Tibial artery (tissue), 4 donors: ENCODE measurements around the gene TSC1.

ENCODE experiments used
- DNase-seq, 2 donors: peaks; one replicate each; pipeline ENCODE4 v3.0.0-alpha.2; 2019
- H3K27ac ChIP-seq, 2 donors: fragments of 200-600 bp; sonication (generic) in 1 of 2; 1 replicate in 1 of 2; 2 replicates in 1 of 2; pipeline ENCODE4 v1.5.1; 2018 to 2019; ENCODE audit warnings: mild to moderate bottlenecking in 1 of 2
- H3K27me3 ChIP-seq, 2 donors: fragments of 200-600 bp; sonication (generic) in 1 of 2; one replicate each; pipeline versions ENCODE4 v1.5.1 to v1.6.0; 2016 to 2019
- H3K36me3 ChIP-seq, 3 donors: fragments of 200-600 bp; sonication (generic) in 2 of 3; one replicate each; pipeline ENCODE4 v1.5.1; 2016 to 2019; ENCODE audit warnings: mild to moderate bottlenecking in 2 of 3
- H3K4me1 ChIP-seq, 4 donors: fragments of 200-600 bp; sonication (generic) in 2 of 4; 1 replicate in 3 of 4; 2 replicates in 1 of 4; pipeline ENCODE4 v1.5.1; 2016 to 2019
- H3K4me3 ChIP-seq, 2 donors: fragments of 200-600 bp; sonication (generic) in 1 of 2; 1 replicate in 1 of 2; 2 replicates in 1 of 2; pipeline ENCODE4 v1.5.1; 2018 to 2019; ENCODE audit warnings: mild to moderate bottlenecking in 2 of 2
- H3K9me3 ChIP-seq, 3 donors: fragments of 200-600 bp; sonication (generic) in 1 of 3; one replicate each; pipeline ENCODE4 v1.5.1; 2016 to 2019
- CTCF ChIP-seq, 2 experiments: fragments of 200-600 bp in 1 of 2; fragments of 450-650 bp in 1 of 2; IDR thresholded peaks; one replicate each; pipeline ENCODE4 v1.5.1; 2017 to 2019; ENCODE audit warnings: antibody characterized with exemption in 2 of 2, mild to moderate bottlenecking in 1 of 2, moderate library complexity in 1 of 2
- intact Hi-C: fragments of 100-400 bp; cut with DNase I; formaldehyde crosslinking; loops from one replicate; pipeline ENCODE4 v1.15.0; 2023; ENCODE audit warnings: low total_unique reads

TSC1 gene

GRCh38 chr9:132931178-132931735, 13.2 kb downstream of the TSC1 start:
- no peaks in the 10 kb centered on the region for H3K9me3 ChIP-seq
- H3K4me3 ChIP-seq, result no peak overlapping the region
- H3K27me3 ChIP-seq, result no peaks in the 10 kb centered on the region
- intact Hi-C loops, result no loop called here
- no peaks in the 10 kb centered on the region for H3K4me1 ChIP-seq
- DNase-seq, result no peak
- H3K36me3 ChIP-seq, result peaks cover 26 to 69% (median 53%) of the 10 kb centered on the region in 3 donors
- no peak for TF ChIP-seq CTCF (IDR thresholded peaks at IDR 0.05)
- H3K27ac ChIP-seq, result no peak overlapping the region

DNA sequence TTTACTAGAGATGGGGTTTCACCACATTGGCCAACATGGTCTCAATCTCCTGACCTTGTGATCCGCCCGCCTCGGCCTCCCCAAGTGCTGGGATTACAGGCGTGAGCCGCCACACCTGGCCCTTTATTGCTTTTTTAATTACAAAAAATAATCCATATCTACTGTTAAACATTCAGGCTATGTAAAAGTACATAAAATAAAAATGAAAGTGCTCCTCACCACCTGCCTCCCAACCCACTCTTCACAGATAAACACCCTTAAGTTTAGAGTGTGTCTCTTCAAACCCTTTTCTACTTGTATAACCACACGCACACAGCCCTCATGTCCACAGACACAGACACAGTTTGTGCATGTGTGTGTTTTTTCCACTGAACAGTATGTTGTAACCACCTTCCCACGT, 16.7 kb downstream of the TSC1 start:
- H3K9me3 ChIP-seq, result no peaks in the 10 kb centered on the region
- no peak for TF ChIP-seq CTCF (IDR thresholded peaks at IDR 0.05)
- no peak overlapping the region for H3K4me3 ChIP-seq
- no peak overlapping the region for H3K27ac ChIP-seq
- intact Hi-C loops, result no loop called here
- H3K27me3 ChIP-seq, result no peaks in the 10 kb centered on the region
- H3K36me3 ChIP-seq, result peaks cover 57 to 83% (median 77%) of the 10 kb centered on the region in 3 donors
- H3K4me1 ChIP-seq, result no peaks in the 10 kb centered on the region
- no peak for DNase-seq

- intact Hi-C loops, result no loop called here
- no peak for DNase-seq
- no peak for TF ChIP-seq CTCF (IDR thresholded peaks at IDR 0.05)
- H3K4me1 ChIP-seq, result no peaks in the 10 kb centered on the region
- no peak overlapping the region for H3K27ac ChIP-seq
- H3K36me3 ChIP-seq, result peaks cover 93 to 98% (median 97%) of the 10 kb centered on the region in 3 donors
- H3K27me3 ChIP-seq, result no peaks in the 10 kb centered on the region
- no peak overlapping the region for H3K4me3 ChIP-seq
- no peaks in the 10 kb centered on the region for H3K9me3 ChIP-seq
Measured at GRCh38 chr9:132923346-132923902, 21.0 kb downstream of the TSC1 start.

DNA sequence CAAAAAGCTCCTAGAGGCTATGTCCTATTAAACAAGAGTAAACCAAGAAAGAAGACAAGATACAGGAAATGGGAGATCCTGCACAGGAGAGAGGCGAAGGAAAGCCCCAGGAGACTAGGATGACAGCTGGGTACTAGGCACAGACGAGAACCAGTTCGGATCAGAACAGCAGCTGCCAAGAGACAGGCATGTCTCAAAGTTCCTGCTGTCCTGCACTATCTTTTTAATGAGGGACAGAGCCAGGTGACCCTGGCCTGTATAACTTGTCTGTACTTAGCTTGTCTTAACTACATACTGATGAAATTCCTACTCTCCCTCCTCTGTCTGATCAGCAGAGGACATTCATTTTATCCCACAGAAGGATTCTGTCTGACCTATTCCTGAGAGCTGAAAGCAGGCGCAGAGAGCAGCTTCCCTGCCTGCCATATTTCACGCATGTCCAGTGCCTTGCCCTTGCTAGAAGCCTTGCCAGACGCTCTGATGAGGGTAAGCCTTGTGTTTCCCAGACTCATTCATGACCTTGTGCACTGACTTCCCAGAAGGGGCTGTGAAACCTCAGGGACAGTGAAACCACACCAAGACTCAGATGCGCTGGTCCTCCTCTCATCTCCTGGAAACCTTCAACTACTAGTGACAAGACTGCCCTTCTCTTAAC, 24.7 kb downstream of the TSC1 start:
- H3K27ac ChIP-seq, result no peak overlapping the region
- no peak overlapping the region for H3K4me3 ChIP-seq
- H3K27me3 ChIP-seq, result no peaks in the 10 kb centered on the region
- no peak for DNase-seq
- no peaks in the 10 kb centered on the region for H3K9me3 ChIP-seq
- H3K4me1 ChIP-seq, result no peaks in the 10 kb centered on the region
- peaks cover 92 to 99% (median 95%) of the 10 kb centered on the region in 3 donors for H3K36me3 ChIP-seq
- TF ChIP-seq CTCF (IDR thresholded peaks at IDR 0.05), result no peak
- intact Hi-C loops, result no loop called here

- Histone ChIP-seq H3K27me3 (no peaks in the 10 kb centered on the region), H3K9me3 (no peaks in the 10 kb centered on the region), H3K4me3 (no peak overlapping the region), H3K4me1 (no peaks in the 10 kb centered on the region), H3K36me3 (peaks cover 74 to 98% (median 76%) of the 10 kb centered on the region in 3 donors), H3K27ac (no peak overlapping the region)
- no peak for TF ChIP-seq CTCF (IDR thresholded peaks at IDR 0.05)
- DNase-seq, result no peak
- intact Hi-C loops, result no loop called here
Measured at GRCh38 chr9:132914924-132915323, 29.5 kb downstream of the TSC1 start.
